Chondrocyte (in vitro differentiated cells): ENCODE measurements around the gene ATG101. TPM values are rescaled to one million over a fixed set of nuclear protein-coding genes. Genes with fewer than 3 reads are reported as not detected.

Experiments
- DNase-seq: peaks from one replicate; pipeline ENCODE4 v3.0.0; 2021; ENCODE audit warnings: mixed read lengths, low spot score
- H3K27ac Mint-ChIP-seq: one replicate; pipeline ENCODE4 v1.8.0; 2021; ENCODE audit warnings: mild to moderate bottlenecking, moderate library complexity, mixed read lengths; ENCODE audit not compliant: unreplicated experiment
- H3K27me3 Mint-ChIP-seq: 2 replicates; pipeline ENCODE4 v1.8.0; 2021; ENCODE audit warnings: low read depth, mixed read lengths
- H3K36me3 Mint-ChIP-seq: 2 replicates; pipeline ENCODE4 v1.8.0; 2021; ENCODE audit warnings: low read depth, mixed read lengths
- H3K4me1 Mint-ChIP-seq: 2 replicates; pipeline ENCODE4 v1.8.0; 2021; ENCODE audit warnings: low read depth, mild to moderate bottlenecking, mixed read lengths
- H3K4me3 Mint-ChIP-seq: one replicate; pipeline ENCODE4 v1.8.0; 2021; ENCODE audit warnings: mild to moderate bottlenecking, moderate library complexity, mixed read lengths; ENCODE audit not compliant: unreplicated experiment
- H3K9me3 Mint-ChIP-seq: 2 replicates; pipeline ENCODE4 v1.8.0; 2021; ENCODE audit warnings: low read depth, mixed read lengths
- CTCF ChIP-seq: fragments of 200-600 bp; sonication (generic); IDR thresholded peaks from 2 replicates; pipeline ENCODE4 v1.5.0; 2021; ENCODE audit warnings: antibody characterized with exemption, mild to moderate bottlenecking, moderate library complexity
- total RNA-seq: library from RNA; stranded (reverse); gene quantifications from 3 replicates; pipeline ENCODE4 v1.2.1, GENCODE V29; 2021

ATG101 gene
- total RNA-seq, 1 donor from 2014 or later, result 48.0 TPM

GRCh38 chr12:52042706-52043385, 26.9 kb upstream of the ATG101 start:
- no peaks in the 10 kb centered on the region for H3K9me3 Mint-ChIP-seq
- no peaks in the 10 kb centered on the region for H3K27me3 Mint-ChIP-seq
- H3K4me1 Mint-ChIP-seq, result peaks cover 10% of the 10 kb centered on the region
- H3K4me3 Mint-ChIP-seq, result no peak overlapping the region
- peaks cover 2% of the 10 kb centered on the region for H3K36me3 Mint-ChIP-seq
- no peak for DNase-seq
- no peak overlapping the region for H3K27ac Mint-ChIP-seq
- no peak for TF ChIP-seq CTCF

GRCh38 chr12:52043386-52044212, 26.2 kb upstream of the ATG101 start:
- H3K4me3 Mint-ChIP-seq, result no peak overlapping the region
- H3K27me3 Mint-ChIP-seq, result no peaks in the 10 kb centered on the region
- no peaks in the 10 kb centered on the region for H3K9me3 Mint-ChIP-seq
- H3K27ac Mint-ChIP-seq, result no peak overlapping the region
- no peak for DNase-seq
- H3K36me3 Mint-ChIP-seq, result peaks cover 2% of the 10 kb centered on the region
- H3K4me1 Mint-ChIP-seq, result peaks cover 5% of the 10 kb centered on the region
- no peak for TF ChIP-seq CTCF

- Mint-ChIP-seq H3K27ac (no peak overlapping the region), H3K4me3 (no peak overlapping the region), H3K36me3 (peaks cover 2% of the 10 kb centered on the region), H3K9me3 (no peaks in the 10 kb centered on the region), H3K4me1 (peaks cover 7% of the 10 kb centered on the region), H3K27me3 (no peaks in the 10 kb centered on the region)
- DNase-seq, result no peak
- TF ChIP-seq CTCF, result no peak
Measured at GRCh38 chr12:52044292-52044983, 25.3 kb upstream of the ATG101 start.

GRCh38 chr12:52045794-52046199, 24.0 kb upstream of the ATG101 start:
- Mint-ChIP-seq H3K4me3 (no peak overlapping the region), H3K4me1 (peaks cover 16% of the 10 kb centered on the region), H3K27ac (no peak overlapping the region), H3K9me3 (no peaks in the 10 kb centered on the region), H3K27me3 (no peaks in the 10 kb centered on the region), H3K36me3 (peaks cover 2% of the 10 kb centered on the region)
- no peak for DNase-seq
- no peak for TF ChIP-seq CTCF

- Mint-ChIP-seq H3K36me3 (peaks cover 2% of the 10 kb centered on the region), H3K9me3 (no peaks in the 10 kb centered on the region), H3K27ac (no peak overlapping the region), H3K4me1 (peaks cover 23% of the 10 kb centered on the region), H3K4me3 (no peak overlapping the region), H3K27me3 (no peaks in the 10 kb centered on the region)
- DNase-seq, result no peak
- TF ChIP-seq CTCF, result no peak
Measured at GRCh38 chr12:52046859-52047258, 22.9 kb upstream of the ATG101 start.
